GM21529 (cell line): ENCODE data around the gene BTBD7.

ENCODE experiments used
- ATAC-seq: cut with Tn5 transposase; IDR thresholded peaks from one replicate; pipeline ENCODE4 v1.9.1; 2021; ENCODE audit not compliant: unreplicated experiment

Gene BTBD7

DNA sequence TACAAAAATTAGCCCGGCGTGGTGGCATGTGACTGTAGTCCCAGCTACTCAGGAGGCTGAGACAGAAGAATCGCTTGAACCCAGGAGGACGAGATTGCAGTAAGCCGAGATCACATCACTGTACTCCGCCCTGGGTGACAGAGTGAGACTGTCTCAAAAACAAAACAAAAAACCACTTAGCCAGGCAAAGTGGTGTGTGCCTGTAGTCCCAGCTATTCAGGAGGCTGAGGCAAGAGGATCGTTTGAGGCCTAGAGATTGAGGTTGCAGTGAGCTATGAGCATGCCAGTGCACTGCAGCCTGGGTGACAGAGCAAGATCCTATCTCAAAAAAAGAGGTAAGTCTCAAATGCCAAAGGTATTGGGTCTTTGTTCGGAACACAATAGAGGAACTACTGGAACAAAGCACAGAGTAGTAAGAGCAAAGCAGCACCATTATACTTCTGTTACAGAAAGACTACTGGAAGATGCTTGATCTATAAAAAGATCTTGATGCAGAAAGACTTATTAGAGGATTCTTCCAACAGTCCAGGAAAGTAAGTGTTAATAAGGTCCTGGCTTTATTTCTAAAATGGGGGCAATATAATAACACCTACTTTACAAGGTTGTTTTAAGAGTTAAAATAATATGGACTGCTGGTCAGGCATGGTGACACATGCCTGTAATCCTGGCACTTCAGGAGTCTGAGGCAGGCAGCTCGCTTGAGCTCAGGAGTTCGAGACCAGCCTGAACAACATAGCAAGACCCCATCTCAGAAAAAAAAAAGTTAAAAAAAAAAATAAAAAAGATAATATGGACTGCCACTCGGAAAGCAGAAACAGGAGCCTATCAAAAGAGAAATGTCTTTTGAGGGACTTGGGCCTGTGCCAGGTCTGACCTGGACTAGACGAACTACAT lies 29.9 kb downstream of the BTBD7 start:
- ATAC-seq: no peak

GRCh38 chr14:93301821-93302447 lies 30.9 kb downstream of the BTBD7 start:
- ATAC-seq: no peak

DNA sequence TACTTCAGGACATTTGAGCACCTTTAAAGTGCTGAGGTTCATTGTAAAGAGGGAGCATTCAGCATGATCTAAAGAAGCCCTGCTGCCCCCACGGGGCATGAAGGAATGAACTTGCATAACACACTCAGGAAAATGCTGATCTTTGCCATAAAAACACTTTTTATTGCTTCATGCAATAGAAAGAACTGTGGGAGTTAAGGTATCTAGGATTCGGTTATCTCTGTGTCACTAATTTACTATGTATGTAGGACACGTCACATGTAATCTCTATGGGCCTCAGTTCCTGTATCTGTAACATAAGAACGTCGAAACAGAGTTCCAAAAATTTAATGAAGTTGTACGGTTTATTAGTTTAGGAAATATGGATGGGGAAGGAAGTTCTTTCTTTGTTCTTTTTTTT lies 33.0 kb downstream of the BTBD7 start:
- no peak for ATAC-seq

DNA sequence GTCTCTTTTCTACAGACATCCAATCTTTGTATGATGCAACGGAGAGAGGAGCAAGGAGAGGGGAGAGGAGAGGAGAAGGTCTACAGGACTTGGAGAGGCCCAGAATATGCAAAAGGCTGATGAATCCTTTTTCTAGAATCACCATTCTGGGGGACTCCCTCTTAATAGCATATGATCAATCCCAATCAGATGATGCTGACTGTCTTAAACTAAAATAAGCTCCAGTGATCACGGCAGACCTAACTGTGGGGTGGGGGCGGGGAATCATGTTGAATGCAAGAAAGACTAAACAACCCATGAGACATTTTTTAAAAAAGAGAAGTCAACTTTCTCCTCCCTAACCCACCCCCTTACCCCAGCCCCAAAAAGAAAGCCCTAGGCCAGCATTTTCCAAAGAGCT lies 33.4 kb downstream of the BTBD7 start:
- no peak for ATAC-seq

DNA sequence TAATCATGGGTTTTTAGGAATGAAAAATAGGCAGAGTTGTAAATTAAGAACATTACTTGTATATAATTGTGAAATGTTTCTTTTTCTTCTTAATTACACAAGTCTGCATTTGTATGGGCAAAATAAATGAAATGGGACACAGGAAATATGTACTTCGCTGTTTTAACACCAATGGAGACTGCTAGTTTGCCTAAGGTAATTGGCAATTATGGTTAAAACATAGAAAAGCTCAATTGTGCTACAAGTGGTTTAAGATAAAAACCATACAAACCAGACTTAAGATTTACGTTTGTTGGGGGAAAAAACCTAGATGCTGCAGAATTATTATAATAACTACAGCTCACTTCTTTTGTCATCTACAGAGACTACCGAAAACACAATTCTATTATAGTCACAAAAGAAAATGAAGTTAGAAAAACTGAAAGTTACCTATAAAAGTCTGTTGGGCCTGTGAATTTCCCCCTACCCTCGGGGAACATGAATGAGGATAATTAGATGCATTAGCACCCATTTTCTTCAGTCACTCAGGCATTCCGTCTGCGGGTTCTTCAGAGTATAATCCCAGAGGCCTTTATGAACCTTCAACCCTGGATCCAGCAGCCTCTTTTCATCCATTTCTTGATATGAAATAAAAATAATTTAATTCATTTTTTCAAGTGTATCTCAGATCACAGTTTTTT lies 37.2 kb downstream of the BTBD7 start:
- no peak for ATAC-seq

DNA sequence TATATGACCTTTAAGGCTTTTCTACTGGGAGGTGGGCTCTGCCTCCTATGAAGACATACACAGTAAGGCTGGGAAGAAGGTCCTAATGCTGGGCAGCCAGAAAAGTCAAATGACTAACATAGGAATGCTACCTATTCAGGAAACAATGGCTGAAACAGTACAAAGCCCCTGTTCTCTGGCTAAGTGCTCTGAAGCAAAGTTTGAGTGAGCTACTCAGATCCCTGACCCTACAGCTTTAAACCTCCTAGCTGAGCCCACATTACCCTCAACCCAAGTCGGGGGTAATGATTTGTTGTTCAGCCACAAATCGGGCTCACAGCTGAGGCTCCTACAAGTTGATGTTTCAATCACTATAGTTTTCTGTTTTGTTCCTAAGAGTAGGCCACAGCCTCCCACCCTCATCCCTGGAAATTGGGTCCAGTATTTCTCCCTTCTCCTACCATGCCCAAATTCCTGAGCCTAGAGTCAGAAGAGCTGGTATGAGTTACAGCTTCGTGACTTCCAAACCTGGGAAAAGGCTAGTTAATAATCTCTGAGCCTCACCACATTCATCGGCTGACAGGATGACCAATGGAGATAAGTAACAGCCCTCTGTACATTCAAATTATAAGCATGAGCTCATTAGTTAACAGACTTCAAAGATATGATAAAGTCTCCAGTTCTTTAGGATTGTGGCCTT lies 46.5 kb downstream of the BTBD7 start:
- no peak for ATAC-seq

- peak; percentile 61 for ATAC-seq
These were observed 47.8 kb downstream of the BTBD7 start for GRCh38 chr14:93285044-93285443.

- no peak for ATAC-seq
These were observed 50.9 kb downstream of the BTBD7 start for GRCh38 chr14:93281937-93282336.

DNA sequence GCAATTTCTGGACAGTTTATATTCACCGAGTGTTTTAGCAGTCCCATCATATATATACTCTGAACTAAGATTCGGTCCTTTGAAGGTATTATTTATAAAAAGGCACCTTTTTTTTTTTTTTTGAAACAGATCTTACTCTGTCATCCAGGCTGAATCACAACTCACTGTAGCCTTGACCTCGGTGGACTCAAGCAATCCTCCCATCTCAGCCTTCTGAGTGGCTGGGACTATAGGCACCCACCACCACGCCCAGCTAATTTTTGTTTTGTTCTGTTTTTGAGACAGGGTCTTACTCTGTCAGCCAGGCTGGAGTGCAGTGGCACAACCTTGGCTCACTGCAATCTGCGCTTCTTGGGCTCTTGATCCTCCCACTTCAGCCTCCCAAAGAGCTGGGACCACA lies 52.1 kb downstream of the BTBD7 start:
- no peak for ATAC-seq

DNA sequence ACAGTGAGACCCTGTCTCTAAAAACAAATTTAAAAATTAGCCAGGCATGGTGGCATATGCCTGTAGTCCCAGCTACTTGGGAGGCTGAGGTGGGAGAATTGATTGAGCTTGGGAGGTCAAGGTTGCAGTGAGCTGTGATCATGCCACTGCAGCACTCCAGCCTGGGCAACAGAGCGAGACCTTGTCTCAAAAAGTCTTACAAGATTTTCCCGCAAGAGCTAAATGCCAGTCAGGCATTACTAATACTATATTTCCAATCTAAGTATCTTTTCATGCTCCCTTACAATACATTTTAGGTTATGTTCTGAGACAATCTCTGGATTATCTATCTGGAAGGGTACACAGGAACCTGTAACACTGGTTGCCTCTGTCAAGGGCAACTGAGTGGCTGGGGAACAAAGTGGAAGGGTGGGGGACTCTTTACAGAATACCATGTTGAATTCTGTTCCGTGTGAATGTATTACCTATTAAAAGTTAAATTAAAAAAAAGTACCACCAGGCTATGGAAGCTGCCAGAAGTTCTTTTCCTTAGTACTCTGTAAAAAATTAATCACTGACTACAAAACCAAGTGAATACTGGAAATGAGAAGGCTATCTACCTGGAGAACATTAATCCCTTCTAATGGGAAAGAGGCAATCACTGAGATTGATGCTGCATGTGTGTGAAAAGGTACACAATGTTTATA lies 56.7 kb downstream of the BTBD7 start:
- ATAC-seq: no peak

GRCh38 chr14:93274055-93274806 lies 58.6 kb downstream of the BTBD7 start:
- no peak for ATAC-seq

DNA sequence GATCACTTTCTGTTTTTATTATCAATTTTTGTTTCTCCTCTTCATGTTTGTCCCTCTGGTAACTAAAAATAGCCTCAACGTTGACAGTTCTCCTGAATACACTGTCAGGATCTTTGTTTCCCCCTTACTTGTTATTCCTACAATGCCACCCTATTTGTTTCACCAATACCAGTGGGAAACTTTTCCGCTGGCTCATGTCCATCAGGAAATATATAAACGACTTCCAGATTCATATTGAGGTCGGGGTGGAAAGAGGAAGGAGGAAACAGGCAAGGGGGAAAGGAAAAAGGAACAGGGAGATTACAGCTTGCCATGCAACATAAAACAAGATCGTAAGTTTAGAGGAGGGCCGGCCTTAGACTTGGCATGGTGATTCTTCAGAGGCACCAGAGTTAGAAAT lies 61.7 kb downstream of the BTBD7 start:
- ATAC-seq: no peak

- no peak for ATAC-seq
These were observed 63.3 kb downstream of the BTBD7 start for GRCh38 chr14:93269341-93270068.

GRCh38 chr14:93268406-93268805 lies 64.4 kb downstream of the BTBD7 start:
- ATAC-seq: no peak

DNA sequence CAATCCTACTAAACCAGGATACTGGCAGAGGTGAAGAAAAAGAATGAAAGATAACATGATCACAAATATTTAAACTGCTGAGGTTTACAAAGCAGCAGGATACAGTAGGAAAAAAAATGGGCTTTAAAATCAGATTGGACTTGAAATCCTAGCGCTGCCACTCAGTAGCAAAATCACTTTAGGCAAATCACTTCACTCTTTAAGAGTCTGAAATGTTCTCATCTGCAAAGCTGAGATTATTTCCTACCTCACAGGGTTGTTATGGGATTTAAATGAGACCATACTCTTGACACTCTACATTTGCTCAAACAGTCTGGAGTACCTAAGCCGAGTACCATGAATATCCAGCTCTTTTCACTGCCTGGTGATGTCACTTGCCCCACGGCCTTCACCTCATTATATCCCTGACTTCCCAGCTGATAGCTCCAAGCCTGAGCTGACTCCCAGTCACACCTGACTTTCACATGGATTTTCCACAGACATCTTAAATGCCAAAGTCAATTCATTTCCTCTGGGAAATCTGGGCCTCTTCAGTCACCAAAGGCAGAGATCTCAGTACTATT lies 65.6 kb downstream of the BTBD7 start:
- ATAC-seq: no peak

- no peak for ATAC-seq
These were observed 66.7 kb downstream of the BTBD7 start for GRCh38 chr14:93266127-93266526.

- ATAC-seq: no peak
These were observed 69.4 kb downstream of the BTBD7 start for GRCh38 chr14:93263416-93263815.

DNA sequence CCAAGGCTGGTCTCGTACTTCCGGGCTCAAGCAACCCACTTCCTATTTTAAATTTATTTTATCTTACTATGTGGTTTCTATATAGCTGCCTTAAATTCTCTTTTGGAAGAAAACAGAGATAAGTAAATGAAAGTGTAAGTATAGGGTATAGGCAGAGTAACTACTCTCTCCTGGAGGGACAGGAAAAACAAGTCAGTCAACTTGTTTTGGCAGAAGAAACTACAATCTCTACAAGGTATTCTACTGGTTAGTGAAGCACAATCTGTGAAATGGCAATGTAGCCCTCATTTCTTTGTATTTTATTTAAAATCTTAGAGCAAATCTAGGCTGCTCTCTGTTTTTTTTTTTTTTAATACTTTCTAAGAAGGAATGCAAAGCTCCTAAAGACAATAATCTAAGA lies 70.4 kb downstream of the BTBD7 start:
- no peak for ATAC-seq
